Choroid plexus epithelial cell (primary cell): ENCODE measurements around the gene COL4A1.
"Not testable (repeated sequence)": the region's sequence is repeated elsewhere in the genome, so short reads cannot be mapped to it uniquely, and the experiment has no call there.

Source experiments
- DNase-seq: peaks from one replicate; pipeline ENCODE4 v3.0.0-alpha.2; 2010; ENCODE audit warnings: low read depth
- H3K4me3 ChIP-seq: 2 replicates; pipeline ENCODE4 v1.5.1; 2011; ENCODE audit warnings: low read depth, mild to moderate bottlenecking, control low read depth, low read length, moderate library complexity
- CTCF ChIP-seq: conservative IDR thresholded peaks from 2 replicates; pipeline ENCODE4 v1.5.1; 2011; ENCODE audit warnings: low read depth, mild to moderate bottlenecking, control low read depth, inconsistent platforms, low read length, moderate library complexity

COL4A1 gene

GRCh38 chr13:110319397-110319773 is 12.4 kb upstream of the COL4A1 start:
- no peak overlapping the region for H3K4me3 ChIP-seq
- DNase-seq, result no peak
- TF ChIP-seq CTCF, result no peak

GRCh38 chr13:110318920-110319319 is 12.0 kb upstream of the COL4A1 start:
- DNase-seq, result no peak
- no peak overlapping the region for H3K4me3 ChIP-seq
- TF ChIP-seq CTCF, result no peak

GRCh38 chr13:110317496-110318195 is 10.7 kb upstream of the COL4A1 start:
- H3K4me3 ChIP-seq, result no peak overlapping the region
- TF ChIP-seq CTCF, result no peak
- DNase-seq, result no peak

DNA sequence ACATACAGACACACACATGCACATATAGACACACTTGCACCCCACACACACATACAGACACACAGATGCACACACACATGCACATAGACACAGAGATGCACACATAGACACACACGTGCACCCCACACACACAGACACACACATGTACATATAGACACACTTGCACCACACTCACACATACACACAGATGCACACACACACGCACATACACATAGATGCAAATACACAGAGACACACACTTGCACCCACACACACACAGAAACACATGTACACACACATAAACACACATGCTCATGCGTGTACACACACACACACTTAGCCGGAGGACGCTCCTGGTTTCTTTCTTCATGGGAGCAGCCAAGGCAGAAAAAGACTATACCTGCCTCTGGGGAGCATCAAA is 10.1 kb upstream of the COL4A1 start:
- no peak for TF ChIP-seq CTCF
- DNase-seq, result no peak
- no peak overlapping the region for H3K4me3 ChIP-seq

- TF ChIP-seq CTCF, result no peak
- no peak overlapping the region for H3K4me3 ChIP-seq
- DNase-seq, result no peak
Observed at GRCh38 chr13:110316196-110316595, 9.2 kb upstream of the COL4A1 start.

DNA sequence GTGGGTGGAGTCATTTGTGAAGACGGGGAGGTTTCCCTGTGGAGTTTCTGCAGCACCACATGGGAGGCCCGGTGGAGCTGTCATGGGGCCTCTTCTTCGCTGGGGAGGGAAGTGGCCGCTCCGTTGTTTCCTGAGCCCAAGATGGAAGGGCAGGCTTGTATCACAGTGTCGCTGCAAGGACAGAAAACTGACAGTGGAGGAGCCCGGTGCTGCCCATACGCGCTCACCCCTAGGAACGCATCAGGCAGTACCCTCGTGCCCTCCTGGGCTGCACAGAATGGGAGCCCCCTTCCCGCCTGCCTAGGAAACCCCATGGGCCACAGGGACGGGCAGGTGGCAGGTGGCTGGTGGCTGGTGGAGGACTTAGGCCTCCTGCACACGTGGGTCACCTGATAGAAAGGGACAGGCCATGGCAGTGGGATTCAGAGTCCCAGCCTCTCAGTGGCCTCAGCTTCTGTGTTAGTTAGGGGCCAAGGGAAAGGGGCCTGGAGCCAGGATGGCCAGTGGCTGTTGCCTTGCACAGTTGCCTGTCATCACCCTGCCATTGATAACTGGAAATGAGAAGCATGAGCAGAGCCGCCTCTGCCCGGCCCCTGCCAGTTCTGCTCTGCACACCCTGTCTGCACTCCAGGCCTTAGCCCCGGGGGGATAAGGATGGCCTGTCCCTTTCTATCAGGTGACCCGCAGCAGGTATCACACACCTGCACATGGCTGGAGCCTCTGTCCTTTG is 7.7 kb upstream of the COL4A1 start:
- H3K4me3 ChIP-seq, result no peak overlapping the region
- DNase-seq, result no peak
- no peak for TF ChIP-seq CTCF

- not testable (repeated sequence) for DNase-seq, H3K4me3 ChIP-seq
Observed at GRCh38 chr13:110313733-110314132, 6.8 kb upstream of the COL4A1 start.

DNA sequence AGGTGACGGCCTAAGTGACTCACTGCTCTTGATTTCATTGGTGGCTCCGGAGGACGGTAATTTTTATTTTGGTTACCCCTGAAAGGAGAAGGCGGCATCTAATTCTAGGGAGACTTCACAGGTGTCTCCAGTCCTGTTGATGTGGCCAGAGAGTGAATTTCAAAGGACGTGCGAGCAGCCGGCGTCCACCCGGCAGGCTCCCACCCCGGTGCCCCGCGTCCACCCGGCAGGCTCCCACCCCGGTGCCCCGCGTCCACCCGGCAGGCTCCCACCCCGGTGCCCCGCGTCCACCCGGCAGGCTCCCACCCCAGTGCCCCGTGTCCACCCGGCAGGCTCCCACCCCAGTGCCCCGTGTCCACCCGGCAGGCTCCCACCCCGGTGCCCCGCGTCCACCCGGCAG is 6.3 kb upstream of the COL4A1 start:
- H3K4me3 ChIP-seq, DNase-seq: not testable (repeated sequence)
